Bronchial epithelial cell (primary cell): Measurements from ENCODE around the gene SQSTM1. TPM values are rescaled to one million over a fixed set of nuclear protein-coding genes. Genes with fewer than 3 reads are reported as not detected.

Experiments
- DNase-seq: peaks from one replicate; pipeline ENCODE4 v3.0.0-alpha.2; 2010; ENCODE audit warnings: low read depth
- FAIRE-seq: peaks from 2 replicates; lab custom pipeline; 2011; peaks lifted over from hg19 to GRCh38; lab: Jason Lieb, UNC
- H3K27me3 ChIP-seq: 2 replicates; pipeline ENCODE4 v1.5.1; 2011; ENCODE audit warnings: low read length; ENCODE audit not compliant: control insufficient read depth, insufficient read depth
- H3K36me3 ChIP-seq: 2 replicates; pipeline ENCODE4 v1.5.1; 2011; ENCODE audit warnings: low read length; ENCODE audit not compliant: control insufficient read depth, insufficient read depth
- H3K4me3 ChIP-seq: 2 replicates; pipeline ENCODE4 v1.5.1; 2011; ENCODE audit warnings: mild to moderate bottlenecking, low read depth, low read length, control low read depth
- CTCF ChIP-seq: IDR thresholded peaks from 2 replicates; pipeline ENCODE4 v1.5.1; 2011; ENCODE audit warnings: mild to moderate bottlenecking, moderate library complexity, low read length, control low read depth, inconsistent platforms; ENCODE audit not compliant: insufficient read depth, severe bottlenecking
- total RNA-seq: library from RNA; depleted of rRNA; stranded (reverse); fragments of >200 nt; gene quantifications from 2 replicates; pipeline ENCODE4 v1.2.1, GENCODE V29; 2014

Gene SQSTM1
- total RNA-seq, 1 donor from 2014 or later: 733 TPM

DNA sequence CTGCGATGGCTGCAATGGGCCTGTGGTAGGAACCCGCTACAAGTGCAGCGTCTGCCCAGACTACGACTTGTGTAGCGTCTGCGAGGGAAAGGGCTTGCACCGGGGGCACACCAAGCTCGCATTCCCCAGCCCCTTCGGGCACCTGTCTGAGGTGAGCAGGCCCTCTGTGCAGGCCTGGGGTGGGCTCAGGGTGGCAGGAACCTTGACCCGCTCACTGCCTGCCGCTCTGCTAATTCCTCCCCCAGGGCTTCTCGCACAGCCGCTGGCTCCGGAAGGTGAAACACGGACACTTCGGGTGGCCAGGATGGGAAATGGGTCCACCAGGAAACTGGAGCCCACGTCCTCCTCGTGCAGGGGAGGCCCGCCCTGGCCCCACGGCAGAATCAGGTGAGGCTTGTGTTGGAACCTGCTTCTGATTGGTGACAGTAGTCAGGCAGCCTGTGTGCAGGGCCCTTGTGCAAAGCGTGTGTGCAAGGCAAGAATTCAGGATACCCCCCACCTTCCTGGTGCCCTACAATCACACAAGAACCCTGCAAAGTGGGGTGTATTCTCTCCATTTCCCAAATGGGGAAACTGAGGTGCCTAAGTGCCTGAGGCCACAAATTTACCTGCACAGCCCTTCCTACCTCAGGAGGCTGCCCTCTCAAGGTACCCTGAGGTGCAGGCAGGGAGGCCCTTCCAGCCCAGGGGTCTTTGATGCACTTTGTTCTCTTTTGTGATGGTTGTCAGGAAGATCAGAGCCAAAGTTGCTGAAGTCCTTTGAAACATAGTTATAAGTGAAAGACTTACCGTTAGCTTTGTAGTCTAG lies 3.4 kb downstream of the SQSTM1 start:
- TF ChIP-seq CTCF: no peak
- no peak for FAIRE-seq
- DNase-seq: no peak
- Histone ChIP-seq H3K4me3 (no peak overlapping the region), H3K36me3 (peaks cover 52% of the 10 kb centered on the region), H3K27me3 (no peaks in the 10 kb centered on the region)

- TF ChIP-seq CTCF: no peak
- no peak for FAIRE-seq
- no peak for DNase-seq
- no peaks in the 10 kb centered on the region for H3K27me3 ChIP-seq
- peaks cover 54% of the 10 kb centered on the region for H3K36me3 ChIP-seq
- no peak overlapping the region for H3K4me3 ChIP-seq
Measured at GRCh38 chr5:179824745-179825112, 4.0 kb downstream of the SQSTM1 start.

- Histone ChIP-seq H3K27me3 (no peaks in the 10 kb centered on the region), H3K36me3 (peaks cover 57% of the 10 kb centered on the region), H3K4me3 (no peak overlapping the region)
- FAIRE-seq: no peak
- TF ChIP-seq CTCF: no peak
- no peak for DNase-seq
Measured at GRCh38 chr5:179825655-179826182, 5.0 kb downstream of the SQSTM1 start.

DNA sequence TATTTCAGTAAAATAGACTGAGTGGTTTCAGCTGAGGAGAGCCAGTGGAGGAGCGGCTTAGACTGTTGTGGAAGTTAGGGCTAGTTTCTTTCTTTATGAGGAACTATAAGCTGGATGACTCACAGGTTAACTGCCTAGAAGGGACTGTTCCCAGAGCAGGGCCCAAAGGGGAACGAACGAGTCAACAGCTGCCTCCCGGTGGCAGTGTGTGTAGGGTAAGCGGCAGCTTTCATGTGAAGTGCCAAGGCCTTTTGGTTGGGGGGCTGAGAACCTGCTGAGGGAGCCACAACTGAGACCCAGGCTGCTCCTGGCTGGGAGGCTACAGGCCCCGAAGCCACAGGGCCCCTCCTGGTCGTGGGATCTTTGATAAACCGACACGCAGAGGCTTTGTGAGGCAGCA lies 7.0 kb downstream of the SQSTM1 start:
- Histone ChIP-seq H3K27me3 (no peaks in the 10 kb centered on the region), H3K4me3 (no peak overlapping the region), H3K36me3 (peaks cover 60% of the 10 kb centered on the region)
- TF ChIP-seq CTCF: no peak
- peak; percentile 35 for DNase-seq
- no peak for FAIRE-seq

GRCh38 chr5:179828756-179829421 lies 8.2 kb downstream of the SQSTM1 start:
- TF ChIP-seq CTCF: no peak
- DNase-seq (no peak), FAIRE-seq (no peak)
- Histone ChIP-seq H3K36me3 (peaks cover 63% of the 10 kb centered on the region), H3K4me3 (no peak overlapping the region), H3K27me3 (no peaks in the 10 kb centered on the region)
